OCI-LY7 (cell line): ENCODE results near the gene SLC2A2. TPM values are rescaled to one million over a fixed set of nuclear protein-coding genes. Genes with fewer than 3 reads are reported as not detected.

Source experiments
- BruUV-seq: library from RNA; stranded (reverse); fragments of 400-500 nt; replicated peaks from 2 replicates; lab custom pipeline; 2021; lab: Mats Ljungman, UMichigan
- CTCF ChIA-PET: fragments of 300-600 bp; sonication (Branson Sonifier 250); formaldehyde crosslinking; loops from one replicate; lab custom pipeline; 2022; ENCODE audit warnings: antibody characterized with exemption; ENCODE audit not compliant: unreplicated experiment; lab: Charles Lee
- POLR2A ChIA-PET: fragments of 300-600 bp; sonication (Branson Sonifier 250); formaldehyde crosslinking; loops from one replicate; lab custom pipeline; 2022; ENCODE audit warnings: antibody characterized with exemption; lab: Charles Lee
- DNase-seq: peaks from one replicate; pipeline ENCODE4 v3.0.0-alpha.2; 2015; ENCODE audit warnings: low spot score
- H2AFZ ChIP-seq: fragments of 200-600 bp; sonication (generic), shearing (Covaris generic); 2 replicates; pipeline ENCODE4 v1.6.1; 2014; ENCODE audit warnings: mild to moderate bottlenecking, antibody characterized with exemption, low read length, moderate library complexity
- H3K27ac ChIP-seq: fragments of 200-600 bp; sonication (generic); 2 replicates; pipeline ENCODE4 v1.5.1; 2014; ENCODE audit warnings: mixed run types, low read depth, mild to moderate bottlenecking, moderate library complexity, low read length, inconsistent platforms; ENCODE audit not compliant: poor library complexity, severe bottlenecking
- H3K36me3 ChIP-seq: fragments of 200-600 bp; sonication (generic); 2 replicates; pipeline ENCODE4 v1.6.1; 2014; ENCODE audit warnings: mild to moderate bottlenecking, antibody characterized with exemption, low read length, moderate library complexity, mixed read lengths; ENCODE audit not compliant: insufficient read depth
- H3K4me1 ChIP-seq: fragments of 200-600 bp; sonication (generic); 2 replicates; pipeline ENCODE4 v1.5.1; 2014; ENCODE audit warnings: mild to moderate bottlenecking, low read length; ENCODE audit not compliant: insufficient read depth, poor library complexity, severe bottlenecking
- H3K4me2 ChIP-seq: fragments of 200-600 bp; sonication (generic); 2 replicates; pipeline ENCODE4 v1.6.1; 2014; ENCODE audit warnings: mild to moderate bottlenecking, low read length
- H3K4me3 ChIP-seq: fragments of 200-600 bp; sonication (generic); 2 replicates; pipeline ENCODE4 v1.5.1; 2014; ENCODE audit warnings: mild to moderate bottlenecking, low read depth, low read length; ENCODE audit not compliant: poor library complexity, severe bottlenecking
- H3K79me2 ChIP-seq: fragments of 200-600 bp; sonication (generic); 2 replicates; pipeline ENCODE4 v1.6.1; 2016; ENCODE audit warnings: low read depth, mild to moderate bottlenecking, low read length, moderate library complexity, mixed read lengths; ENCODE audit not compliant: insufficient read depth
- H3K9me2 ChIP-seq: fragments of 200-600 bp; sonication (generic); 2 replicates; pipeline ENCODE4 v1.6.1; 2016; ENCODE audit warnings: mild to moderate bottlenecking, low read length, mixed read lengths; ENCODE audit not compliant: insufficient read depth
- H3K9me3 ChIP-seq: fragments of 200-600 bp; sonication (generic); 2 replicates; pipeline ENCODE4 v1.6.1; 2014; ENCODE audit warnings: mild to moderate bottlenecking, mixed run types, low read length, mixed read lengths
- H4K20me1 ChIP-seq: fragments of 200-600 bp; sonication (generic); 2 replicates; pipeline ENCODE4 v1.6.1; 2014; ENCODE audit warnings: mild to moderate bottlenecking, antibody characterized with exemption, low read length, moderate library complexity, mixed read lengths; ENCODE audit not compliant: insufficient read depth
- EZH2phosphoT487 ChIP-seq: fragments of 200-600 bp; sonication (generic); IDR thresholded peaks from 2 replicates; pipeline ENCODE4 v1.6.1; 2018; ENCODE audit warnings: low read depth, borderline replicate concordance, mild to moderate bottlenecking, mixed run types, antibody characterized with exemption, low read length, moderate library complexity, mixed read lengths
- intact Hi-C: fragments of 100-400 bp; cut with micrococcal nuclease; formaldehyde crosslinking; loops from one replicate; pipeline ENCODE4 v1.10.0; 2022; ENCODE audit not compliant: unreplicated experiment
- total RNA-seq, 2 experiments: library from RNA; depleted of rRNA in 1 of 2; stranded (reverse); fragments of >200 nt in 1 of 2; shearing (Covaris generic) in 1 of 2; gene quantifications; 2 replicates each; pipeline ENCODE4 v1.2.3, GENCODE V29; 2014 to 2022
- TF ChIP-seq, protein P1 (sequence below): fragments of 200-600 bp; sonication (generic); conservative IDR thresholded peaks from 2 replicates; pipeline ENCODE4 v1.5.1; 2014; ENCODE audit warnings: mild to moderate bottlenecking, antibody characterized with exemption, low read length, moderate library complexity, mixed read lengths

The SLC2A2 gene
- total RNA-seq, 2 experiments from 2014 or later, result not detected

DNA sequence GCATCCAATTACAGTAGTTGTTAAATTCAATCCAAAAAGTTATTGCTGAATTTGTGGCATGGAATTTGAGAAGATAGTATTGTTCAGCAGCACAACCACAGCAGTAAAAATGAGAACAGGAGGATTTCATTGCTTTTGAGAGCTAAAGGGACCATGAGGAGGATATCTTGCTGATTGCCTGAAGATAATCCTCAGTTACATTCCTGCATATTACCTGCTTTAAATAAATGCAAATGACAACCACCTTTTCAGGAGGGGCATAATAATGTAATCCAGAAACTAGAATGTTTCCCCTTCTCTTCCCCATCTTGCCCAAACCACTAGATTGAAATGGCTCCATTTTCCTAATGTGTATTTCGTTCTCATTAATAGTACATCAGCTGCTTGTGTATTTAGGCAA lies 35.2 kb upstream of the SLC2A2 start:
- Histone ChIP-seq H4K20me1 (no peaks in the 10 kb centered on the region), H2AFZ (no peak overlapping the region), H3K79me2 (no peaks in the 10 kb centered on the region), H3K9me3 (no peaks in the 10 kb centered on the region), H3K36me3 (no peaks in the 10 kb centered on the region), H3K4me1 (no peaks in the 10 kb centered on the region), H3K9me2 (no peaks in the 10 kb centered on the region), H3K27ac (no peak overlapping the region), H3K4me2 (no peak overlapping the region), H3K4me3 (no peak overlapping the region)
- no TSS peak for BruUV-seq
- TF ChIP-seq EZH2phosphoT487, result no peak
- TF ChIP-seq, protein P1, sequence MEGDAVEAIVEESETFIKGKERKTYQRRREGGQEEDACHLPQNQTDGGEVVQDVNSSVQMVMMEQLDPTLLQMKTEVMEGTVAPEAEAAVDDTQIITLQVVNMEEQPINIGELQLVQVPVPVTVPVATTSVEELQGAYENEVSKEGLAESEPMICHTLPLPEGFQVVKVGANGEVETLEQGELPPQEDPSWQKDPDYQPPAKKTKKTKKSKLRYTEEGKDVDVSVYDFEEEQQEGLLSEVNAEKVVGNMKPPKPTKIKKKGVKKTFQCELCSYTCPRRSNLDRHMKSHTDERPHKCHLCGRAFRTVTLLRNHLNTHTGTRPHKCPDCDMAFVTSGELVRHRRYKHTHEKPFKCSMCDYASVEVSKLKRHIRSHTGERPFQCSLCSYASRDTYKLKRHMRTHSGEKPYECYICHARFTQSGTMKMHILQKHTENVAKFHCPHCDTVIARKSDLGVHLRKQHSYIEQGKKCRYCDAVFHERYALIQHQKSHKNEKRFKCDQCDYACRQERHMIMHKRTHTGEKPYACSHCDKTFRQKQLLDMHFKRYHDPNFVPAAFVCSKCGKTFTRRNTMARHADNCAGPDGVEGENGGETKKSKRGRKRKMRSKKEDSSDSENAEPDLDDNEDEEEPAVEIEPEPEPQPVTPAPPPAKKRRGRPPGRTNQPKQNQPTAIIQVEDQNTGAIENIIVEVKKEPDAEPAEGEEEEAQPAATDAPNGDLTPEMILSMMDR, result no peak
- CTCF ChIA-PET, result no interaction called here
- no peak for DNase-seq
- intact Hi-C loops, result no loop called here
- POLR2A ChIA-PET, result no interaction called here

DNA sequence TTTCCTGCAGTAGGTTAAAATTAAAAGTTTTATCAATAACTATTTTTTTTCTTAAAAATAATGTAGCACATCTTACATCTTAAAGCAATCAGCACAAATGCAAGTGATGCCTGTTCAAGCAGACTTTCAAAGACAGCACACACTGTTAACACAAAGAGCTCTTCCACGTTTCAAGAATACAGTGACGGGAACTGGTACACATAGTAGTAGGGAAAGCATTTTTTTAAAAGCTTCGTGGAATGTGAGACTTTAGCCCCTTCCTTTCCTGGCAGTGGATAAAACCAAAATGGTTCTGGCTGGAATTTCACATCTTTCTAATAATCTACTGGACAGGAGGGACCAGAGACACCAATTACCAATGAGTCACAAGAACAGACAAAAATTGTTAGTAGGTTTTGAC lies 33.5 kb upstream of the SLC2A2 start:
- H3K4me2 ChIP-seq, result no peak overlapping the region
- CTCF ChIA-PET, result no interaction called here
- intact Hi-C loops, result no loop called here
- H3K9me2 ChIP-seq, result no peaks in the 10 kb centered on the region
- no peak overlapping the region for H3K4me3 ChIP-seq
- POLR2A ChIA-PET, result no interaction called here
- DNase-seq, result no peak
- H3K79me2 ChIP-seq, result no peaks in the 10 kb centered on the region
- H3K36me3 ChIP-seq, result no peaks in the 10 kb centered on the region
- H3K4me1 ChIP-seq, result no peaks in the 10 kb centered on the region
- no TSS peak for BruUV-seq
- no peaks in the 10 kb centered on the region for H3K9me3 ChIP-seq
- no peak overlapping the region for H2AFZ ChIP-seq
- TF ChIP-seq, protein P1, result no peak
- TF ChIP-seq EZH2phosphoT487, result no peak
- H4K20me1 ChIP-seq, result no peaks in the 10 kb centered on the region
- no peak overlapping the region for H3K27ac ChIP-seq

DNA sequence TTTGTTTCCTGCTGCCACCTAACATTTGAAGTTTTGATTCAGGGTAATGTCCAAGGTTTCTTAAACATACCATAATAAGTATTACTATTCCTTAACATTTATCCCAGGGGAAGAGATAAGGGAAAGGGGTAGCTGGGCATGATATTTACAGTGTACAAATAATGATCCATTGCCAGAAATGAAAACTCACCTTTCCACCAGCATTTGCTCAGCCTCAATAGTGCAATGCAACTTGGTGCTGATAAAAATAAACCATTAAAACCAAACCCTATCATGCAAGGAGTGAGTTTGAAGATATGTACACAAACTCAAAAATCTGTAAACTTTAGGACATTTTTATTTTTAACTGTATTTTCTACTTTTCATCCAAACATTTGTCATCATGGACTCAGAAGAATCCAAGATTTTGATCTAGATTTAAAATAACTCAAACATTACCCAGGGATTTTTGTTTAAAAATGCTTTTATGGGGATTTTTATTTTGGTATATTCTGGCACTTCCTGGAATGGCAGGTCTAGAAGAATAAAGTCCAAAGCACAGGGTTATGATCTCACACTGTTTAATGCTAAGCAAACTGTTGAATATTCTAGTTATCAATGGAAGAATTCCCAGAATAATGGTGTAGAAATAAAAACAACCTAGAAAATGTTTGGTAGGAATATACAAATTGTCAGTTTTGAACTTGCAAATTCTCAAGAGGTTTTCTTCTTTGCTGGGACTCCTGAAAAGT lies 32.5 kb upstream of the SLC2A2 start:
- Histone ChIP-seq H3K36me3 (no peaks in the 10 kb centered on the region), H3K79me2 (no peaks in the 10 kb centered on the region), H2AFZ (no peak overlapping the region), H4K20me1 (no peaks in the 10 kb centered on the region), H3K4me2 (no peak overlapping the region), H3K27ac (no peak overlapping the region), H3K4me3 (no peak overlapping the region), H3K4me1 (no peaks in the 10 kb centered on the region), H3K9me2 (no peaks in the 10 kb centered on the region), H3K9me3 (no peaks in the 10 kb centered on the region)
- TF ChIP-seq EZH2phosphoT487, result no peak
- TF ChIP-seq, protein P1, result no peak
- ChIA-PET CTCF (no interaction called here), POLR2A (no interaction called here)
- intact Hi-C loops, result no loop called here
- DNase-seq, result no peak
- no TSS peak for BruUV-seq
